HG02885 (cell line): ENCODE data around the gene ING3.
"Not testable (repeated sequence)": the region's sequence is repeated elsewhere in the genome, so short reads cannot be mapped to it uniquely, and the experiment has no call there.

Experiments used
- ATAC-seq: cut with Tn5 transposase; IDR thresholded peaks from one replicate; pipeline ENCODE4 v1.9.1; 2021; ENCODE audit warnings: mild to moderate bottlenecking; ENCODE audit not compliant: unreplicated experiment, poor library complexity

Gene ING3

DNA sequence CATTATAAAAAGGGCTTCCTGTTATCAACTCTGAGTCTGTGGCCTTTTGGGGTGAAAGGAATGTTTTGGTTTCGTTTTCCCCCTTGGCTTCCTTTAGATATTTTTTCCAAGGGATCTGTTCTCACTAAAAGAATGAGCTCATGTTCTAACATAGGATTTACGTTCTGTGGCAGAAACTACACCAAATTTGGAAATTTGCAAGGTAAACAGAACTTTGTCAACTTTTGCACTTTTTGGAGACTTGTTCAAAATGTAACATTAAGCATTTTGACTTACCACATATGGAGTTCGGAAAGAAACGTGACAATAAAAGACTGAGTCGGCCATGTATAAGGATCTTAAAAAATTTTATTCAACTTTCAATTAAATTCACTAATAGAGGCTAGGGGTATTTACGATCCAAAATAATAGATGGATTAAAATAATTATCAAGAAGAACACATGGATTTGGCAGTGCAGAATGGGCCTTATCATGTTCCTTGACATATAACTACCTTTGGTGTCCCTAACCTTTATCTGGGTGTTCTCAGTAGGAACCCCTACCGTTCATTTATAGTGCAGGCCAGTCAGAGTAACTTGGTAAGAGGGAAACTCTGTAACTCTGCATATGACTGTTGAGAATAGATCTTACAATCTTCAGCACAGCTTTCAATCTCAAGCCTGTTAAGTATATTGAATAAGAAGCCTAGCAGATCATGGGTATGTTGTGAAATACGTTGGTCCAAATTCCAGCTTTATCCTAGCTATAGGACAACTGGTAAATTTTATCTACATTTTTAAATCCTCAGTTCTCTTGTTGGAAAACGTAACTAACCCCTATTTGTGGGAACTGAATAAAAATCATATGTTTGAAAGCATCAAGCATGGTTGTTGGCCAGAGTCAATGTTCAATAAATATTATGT is 49.8 kb downstream of the ING3 start:
- ATAC-seq, result no peak

DNA sequence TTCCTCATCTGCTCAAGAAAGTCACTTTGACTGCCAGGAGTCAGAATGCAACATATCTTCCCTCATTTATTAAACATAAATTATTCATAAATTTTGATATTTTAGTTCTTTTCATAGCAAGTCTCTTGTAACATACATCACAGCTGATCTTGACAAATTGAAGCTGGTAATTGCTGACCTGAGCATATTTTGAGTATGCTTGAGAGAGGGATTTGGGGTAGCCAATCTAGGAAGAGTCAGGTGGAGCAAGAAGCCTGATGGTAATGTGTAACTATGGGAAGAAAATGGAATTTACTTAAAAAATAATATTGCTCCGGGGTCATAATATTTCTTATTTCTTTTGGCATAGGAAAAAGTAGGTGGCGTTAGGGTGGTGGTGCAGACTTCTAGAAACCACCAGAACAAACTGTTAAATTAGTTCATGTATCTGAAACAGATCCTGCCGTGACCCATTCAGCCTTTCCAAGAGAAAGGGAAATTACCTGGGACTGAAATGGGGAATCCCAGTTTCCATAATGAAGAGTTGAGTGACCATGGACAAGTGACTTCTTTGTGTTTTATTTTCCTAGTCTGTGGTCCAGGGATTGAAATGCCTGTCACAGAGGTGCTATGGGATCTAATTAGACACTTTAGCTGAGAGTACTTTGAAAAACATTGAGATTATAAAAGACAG is 50.8 kb downstream of the ING3 start:
- no peak for ATAC-seq

DNA sequence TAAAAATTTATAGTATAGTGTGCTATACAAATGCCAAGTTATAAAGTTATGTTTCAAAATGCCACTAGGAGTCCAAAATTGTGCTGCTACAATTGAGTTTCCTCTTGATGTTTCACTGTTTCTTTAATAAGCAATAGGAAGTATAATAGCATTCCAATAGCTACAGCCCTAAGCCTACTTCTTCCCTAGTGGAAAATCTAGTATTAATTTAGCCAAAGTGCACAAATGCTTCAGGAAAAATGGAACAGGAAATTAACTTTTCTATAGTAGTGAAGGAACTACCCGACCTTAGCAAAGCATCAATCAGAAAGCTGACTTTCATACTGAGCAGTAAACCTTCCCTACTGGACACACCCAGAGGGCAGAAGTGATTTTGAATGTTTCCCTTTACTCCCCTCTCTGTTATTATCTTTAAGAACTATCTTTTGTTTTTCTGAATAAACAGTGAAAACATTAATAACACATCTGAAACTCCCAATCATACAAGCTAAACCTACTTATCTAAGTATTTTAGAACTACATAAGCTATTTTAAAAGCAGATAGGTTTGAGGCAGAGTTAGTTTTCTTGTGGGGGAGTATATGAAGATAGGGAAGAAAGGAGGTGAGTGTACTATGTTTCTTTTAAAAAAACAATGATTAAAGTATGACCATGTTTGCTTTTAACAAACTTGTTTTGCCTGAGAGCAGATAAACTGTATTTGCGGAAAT is 51.6 kb downstream of the ING3 start:
- no peak for ATAC-seq

DNA sequence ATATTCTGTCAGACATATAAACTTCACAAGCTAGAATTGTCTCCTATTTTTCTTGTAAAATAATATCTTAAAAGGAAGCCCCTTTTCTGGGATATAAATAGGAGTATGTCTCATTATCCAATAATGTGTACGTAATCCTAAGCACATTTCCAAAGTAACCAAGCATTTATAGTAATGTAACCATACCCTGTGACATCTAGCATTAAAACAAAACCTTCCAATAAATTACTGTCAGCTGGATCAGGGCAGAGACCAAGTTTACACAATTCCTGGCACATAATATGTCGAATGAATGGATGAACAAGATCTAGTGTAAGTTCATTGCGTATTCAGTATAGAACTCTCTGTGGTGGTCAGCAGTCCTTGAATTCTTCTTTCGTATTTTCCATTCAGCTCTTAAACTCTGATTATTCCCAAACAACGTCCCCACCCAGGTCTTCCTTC is 52.2 kb downstream of the ING3 start:
- no peak for ATAC-seq

DNA sequence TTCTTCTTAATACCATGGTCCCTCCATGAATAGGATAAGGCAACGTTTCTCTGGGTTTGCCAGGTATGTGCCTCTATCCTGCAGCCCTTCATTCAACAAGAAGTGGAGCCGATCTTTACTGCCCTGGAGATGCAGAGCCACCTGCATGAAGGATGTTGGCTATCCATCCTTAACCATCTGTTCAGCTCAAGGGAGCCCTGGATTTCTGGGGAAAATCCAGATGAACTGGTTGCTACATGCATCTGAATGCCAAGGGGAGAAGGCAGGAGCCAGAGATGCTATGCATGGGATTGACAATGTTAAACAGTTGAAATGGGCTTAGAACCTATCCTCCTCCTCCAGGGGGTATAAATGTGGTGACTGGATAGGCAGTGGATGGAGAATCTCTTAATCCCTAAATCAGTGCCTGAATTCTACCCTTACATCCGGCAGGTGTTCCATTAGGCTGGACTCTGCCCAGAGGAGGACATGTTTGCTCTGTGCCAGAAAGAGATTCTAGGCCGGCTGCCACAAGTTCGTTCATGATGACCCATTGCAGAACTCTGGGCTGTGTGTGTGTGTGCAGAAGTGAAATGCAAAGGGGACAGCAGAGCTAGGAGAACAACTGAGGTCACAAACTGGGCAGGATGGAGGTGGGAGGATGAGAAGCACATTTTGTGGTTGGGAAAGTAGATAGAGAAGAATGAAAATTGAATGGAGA is 53.6 kb downstream of the ING3 start:
- no peak for ATAC-seq

DNA sequence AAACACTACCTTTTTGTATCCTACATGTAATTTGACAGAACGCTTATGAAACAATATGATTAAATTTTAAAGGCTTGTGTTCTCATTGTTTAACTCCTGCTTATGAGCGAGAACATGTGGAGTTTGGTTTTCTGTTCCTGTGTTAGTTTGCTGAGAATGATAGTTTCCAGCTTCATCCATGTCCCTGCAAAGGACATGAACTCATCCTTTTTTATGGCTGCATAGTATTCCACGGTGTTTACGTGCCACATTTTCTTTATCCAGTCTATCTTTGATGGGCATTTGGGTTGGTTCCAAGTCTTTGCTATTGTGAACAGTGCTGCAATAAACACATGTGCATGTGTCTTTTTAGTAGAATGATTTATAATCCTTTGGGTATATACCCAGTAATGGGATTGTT is 54.5 kb downstream of the ING3 start:
- ATAC-seq, result not testable (repeated sequence)

DNA sequence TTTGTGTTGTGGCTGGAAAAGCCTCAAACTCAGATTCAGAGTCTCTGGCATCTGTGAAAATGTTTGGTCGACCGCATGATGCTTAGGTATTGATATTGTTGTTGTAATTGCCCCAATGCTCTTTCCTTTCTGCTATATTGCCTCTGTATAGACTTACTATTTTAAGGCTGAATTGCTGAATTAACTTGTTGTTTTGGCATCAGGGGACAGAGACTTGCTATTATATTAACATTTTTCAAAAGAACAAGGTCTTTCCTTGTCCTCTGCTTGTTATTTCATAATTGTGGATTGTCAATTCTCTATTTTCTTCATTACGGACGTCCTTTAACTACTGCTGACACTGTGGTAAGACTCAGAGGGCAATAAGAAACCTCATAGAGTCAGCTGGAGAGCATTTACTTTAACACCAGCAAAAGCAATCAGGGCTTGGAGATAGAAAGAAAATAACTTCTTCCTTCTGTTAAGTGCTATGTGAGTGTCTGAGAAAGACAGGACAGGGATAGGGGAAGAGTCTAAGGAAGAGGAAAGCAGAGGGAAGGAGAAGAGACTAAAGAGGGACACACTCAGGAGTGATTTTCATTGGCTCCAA is 55.5 kb downstream of the ING3 start:
- no peak for ATAC-seq

DNA sequence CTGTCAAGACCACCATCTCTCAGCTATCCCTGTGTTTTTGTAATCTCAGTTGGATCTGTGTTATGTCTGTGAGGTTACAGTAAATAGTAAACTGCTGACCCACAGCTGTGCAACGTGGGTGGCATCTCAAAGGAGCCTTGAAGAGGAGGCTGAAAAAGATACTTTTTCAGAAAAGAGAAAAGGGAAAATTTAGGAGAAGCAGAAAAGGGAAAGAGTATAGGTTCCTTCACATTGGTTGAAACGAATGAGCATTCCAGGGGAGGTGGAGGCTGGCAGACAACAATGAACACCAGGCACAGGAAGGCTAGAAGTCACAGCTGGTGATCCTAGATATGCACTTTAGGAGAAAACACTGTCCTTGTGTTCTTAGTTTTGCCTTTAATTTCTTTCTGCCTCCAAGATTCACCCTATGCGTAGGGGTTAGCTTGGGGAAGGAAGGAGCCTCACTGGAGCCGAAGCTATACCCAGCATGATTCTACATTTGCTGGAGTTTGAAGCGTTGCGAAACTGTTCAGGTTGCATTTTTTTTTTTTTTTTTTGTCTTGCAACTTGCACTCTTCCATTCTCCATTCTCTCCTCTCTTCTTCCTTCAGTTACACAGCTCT is 56.2 kb downstream of the ING3 start:
- no peak for ATAC-seq

DNA sequence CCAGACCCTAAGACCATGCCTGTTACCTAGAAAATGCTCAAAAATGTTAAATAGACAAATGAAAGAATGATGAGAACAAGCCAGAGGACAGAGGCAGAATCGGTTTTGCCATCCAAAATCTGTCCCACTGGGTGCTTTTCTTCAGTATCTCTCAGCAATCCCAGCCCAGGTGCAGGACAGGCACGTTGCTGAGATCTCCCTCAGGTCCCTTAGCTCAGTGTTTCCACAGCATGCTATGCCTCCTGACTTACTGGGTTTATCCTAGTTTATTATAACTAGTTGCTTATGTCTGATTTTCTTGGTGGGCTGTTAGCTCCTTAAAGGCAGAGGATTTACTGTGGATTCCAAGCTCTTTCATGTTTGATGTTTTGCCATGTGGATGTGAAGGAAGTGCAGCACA is 58.2 kb downstream of the ING3 start:
- ATAC-seq, result no peak

DNA sequence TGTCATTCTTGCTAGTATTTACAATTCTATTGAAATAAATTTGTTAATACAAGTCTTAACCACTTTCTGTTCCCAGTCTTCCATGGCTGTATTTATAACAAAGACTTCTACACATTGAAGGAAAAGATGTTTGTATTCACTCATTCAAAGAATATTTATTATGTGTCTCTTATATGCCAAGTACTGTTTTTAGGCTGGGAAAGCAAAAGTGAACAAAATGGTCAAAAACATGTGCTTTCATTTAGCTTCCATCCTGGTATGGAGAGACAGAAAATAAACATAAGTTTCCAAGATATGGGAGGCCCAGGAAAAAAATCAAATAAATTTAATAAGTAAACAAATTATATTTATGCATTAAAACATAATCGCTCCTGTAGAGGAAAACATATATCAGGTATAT is 60.8 kb downstream of the ING3 start:
- no peak for ATAC-seq

DNA sequence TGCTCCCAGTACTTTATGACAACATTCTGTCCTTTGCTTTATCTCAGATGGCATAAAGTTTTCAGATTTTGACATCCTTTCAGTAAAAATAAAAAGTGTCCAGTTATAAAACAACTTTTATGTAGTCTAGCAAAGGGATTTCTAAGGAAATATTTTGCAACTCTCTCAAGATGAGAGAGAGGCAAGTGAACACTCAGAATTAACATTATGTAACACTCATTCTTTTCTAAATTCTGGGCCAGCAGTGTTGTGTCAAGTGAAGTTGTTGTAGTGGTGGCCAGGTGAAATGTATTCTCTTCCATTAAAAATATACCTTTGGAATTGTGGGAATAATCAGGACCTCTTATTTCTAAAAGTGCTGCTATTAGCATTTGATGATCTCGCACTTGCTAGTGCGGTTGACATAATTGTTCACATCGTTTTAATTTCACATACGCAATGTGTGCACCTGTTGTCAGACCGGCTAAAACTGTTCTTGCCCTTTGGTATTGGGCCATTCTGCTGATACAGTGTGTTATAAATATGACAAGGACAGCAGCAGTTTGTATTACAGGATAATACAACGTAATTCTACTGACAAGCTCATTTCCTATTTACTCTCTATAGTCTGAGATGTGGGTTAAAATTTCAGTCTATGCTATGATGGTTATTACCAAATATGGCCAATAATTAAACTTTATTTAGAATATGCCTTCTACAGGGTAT is 61.7 kb downstream of the ING3 start:
- no peak for ATAC-seq

DNA sequence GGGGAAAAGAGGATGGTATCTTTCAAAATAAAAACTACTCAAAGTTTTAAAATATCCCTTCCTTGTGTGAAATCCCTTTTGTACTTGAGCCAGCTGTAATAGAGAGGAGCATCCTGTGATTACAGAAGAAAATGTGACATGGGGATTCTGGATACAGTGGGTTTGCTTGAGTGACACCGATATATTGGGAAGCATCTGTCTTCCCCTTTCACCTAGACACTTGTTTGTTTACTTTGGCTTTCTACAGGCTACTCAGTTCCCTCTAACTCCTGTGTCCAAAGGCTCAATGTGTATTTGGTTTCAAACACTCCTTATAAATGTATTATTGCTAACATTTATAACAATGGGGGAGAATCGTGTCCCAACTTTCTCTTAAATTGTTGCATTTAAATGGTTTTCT is 62.3 kb downstream of the ING3 start:
- ATAC-seq, result no peak

DNA sequence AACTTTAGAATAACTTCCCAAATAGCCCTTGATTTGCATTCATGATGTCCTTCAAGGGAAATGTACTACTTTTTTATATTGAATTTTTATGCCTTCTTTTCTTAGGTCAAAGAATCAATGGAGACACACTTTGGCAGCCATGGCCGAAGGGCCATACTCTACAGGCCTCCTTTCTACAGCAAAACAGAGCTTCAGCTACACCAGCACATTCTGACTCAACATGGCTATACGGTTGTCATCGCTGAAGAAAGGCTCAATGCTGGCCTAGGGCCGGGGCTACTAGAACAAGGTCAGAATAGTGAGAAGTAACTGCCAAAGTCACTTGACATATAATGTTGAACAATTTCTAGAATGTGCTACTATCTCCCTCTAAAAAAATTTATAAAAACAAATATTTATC is 65.0 kb downstream of the ING3 start:
- no peak for ATAC-seq

DNA sequence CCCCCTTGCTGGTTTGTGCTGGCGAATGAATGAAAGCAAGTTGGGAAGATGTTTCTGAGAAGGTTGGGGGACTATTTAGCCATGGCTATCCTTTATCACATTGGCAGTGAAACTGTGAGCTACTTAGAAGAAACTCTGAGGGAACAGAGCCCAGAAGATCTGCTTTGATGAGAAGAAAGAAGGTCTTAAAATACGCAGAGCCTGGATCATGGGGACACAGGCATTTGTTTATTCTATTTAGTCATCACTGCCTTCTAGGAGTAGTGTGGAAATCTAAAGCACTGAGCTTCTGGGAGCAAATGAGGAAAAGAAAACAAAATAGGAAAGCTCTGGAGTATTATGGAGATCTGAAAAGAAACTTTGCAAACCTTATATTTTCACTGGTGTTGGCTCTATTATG is 66.4 kb downstream of the ING3 start:
- no peak for ATAC-seq

DNA sequence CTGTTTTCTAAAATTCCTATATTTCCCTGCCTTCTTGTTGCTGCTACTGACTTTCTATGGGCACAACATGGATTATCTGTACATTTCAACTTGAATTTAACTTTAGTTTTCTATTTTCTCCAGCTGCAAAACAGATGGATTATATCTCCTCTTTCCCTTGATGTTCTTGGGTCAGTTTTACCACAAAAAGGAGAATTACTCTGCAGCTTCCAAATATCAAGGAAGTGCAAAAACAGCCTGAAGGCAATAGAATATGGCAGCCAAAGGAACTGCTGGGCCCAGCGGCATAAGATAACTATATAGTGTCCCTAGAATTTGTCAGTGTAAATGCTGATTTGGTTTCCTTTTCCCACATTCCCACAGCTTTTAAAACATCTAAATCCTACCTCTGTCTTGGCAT is 67.0 kb downstream of the ING3 start:
- no peak for ATAC-seq

DNA sequence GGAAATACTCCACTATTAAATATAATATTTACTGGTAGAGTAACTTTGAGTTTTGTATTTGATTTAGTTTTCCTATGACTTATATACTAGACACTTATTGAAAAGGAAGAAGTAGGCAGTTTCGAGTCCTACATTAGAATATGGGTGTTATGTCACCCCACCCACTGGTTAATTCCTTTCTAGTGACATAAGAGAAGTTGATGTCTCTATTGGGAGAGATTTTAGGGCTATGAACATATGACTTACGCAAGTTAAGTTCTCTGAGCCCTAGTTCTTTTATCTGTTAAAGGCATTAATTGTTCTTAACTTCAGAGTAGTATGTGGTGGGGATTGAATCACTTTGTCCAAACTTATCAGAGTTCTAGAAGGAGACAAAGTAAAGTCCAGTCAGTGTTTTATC is 68.4 kb downstream of the ING3 start:
- ATAC-seq, result no peak

DNA sequence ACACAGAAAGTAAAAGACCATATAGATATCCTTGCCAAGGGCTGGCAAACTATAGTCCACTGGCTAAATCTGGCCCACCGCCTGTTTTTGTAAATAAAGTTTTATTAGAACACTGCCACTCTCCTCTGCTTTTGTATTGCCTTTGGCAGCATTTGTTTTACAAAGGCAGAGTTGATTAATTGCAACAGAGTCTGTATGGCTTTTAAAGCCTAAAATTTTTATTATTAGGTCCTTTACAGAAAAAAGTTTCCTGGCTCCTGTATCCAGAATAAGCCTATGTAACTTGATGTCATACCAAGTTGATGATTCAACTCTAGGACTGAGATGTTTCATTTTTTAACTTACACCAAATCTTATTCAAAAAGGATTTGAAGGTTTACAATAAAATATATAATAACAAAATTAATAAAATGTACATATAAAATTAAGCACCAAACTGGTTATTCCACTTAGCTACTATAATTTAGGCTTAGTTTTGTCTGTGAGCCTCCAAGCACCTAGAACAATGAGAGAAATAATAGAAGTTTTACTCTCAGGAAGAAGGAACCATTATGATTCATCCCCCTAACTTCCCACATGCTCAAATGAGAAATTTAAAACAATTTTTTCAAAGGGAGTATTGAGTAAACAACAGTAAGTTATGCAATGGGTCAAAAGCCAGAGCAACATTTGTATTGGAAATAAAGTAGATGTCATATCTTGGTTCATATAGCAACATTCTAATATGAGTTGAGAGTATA is 69.8 kb downstream of the ING3 start:
- ATAC-seq, result no peak
